ENCODE measurements around the gene NARF. TPM values are rescaled to one million over a fixed set of nuclear protein-coding genes. Genes with fewer than 3 reads are reported as not detected.

Gene NARF
- total RNA-seq, 4 donors from 2014 or later, result 15.3 to 55.5 (median 33.3) TPM

DNA sequence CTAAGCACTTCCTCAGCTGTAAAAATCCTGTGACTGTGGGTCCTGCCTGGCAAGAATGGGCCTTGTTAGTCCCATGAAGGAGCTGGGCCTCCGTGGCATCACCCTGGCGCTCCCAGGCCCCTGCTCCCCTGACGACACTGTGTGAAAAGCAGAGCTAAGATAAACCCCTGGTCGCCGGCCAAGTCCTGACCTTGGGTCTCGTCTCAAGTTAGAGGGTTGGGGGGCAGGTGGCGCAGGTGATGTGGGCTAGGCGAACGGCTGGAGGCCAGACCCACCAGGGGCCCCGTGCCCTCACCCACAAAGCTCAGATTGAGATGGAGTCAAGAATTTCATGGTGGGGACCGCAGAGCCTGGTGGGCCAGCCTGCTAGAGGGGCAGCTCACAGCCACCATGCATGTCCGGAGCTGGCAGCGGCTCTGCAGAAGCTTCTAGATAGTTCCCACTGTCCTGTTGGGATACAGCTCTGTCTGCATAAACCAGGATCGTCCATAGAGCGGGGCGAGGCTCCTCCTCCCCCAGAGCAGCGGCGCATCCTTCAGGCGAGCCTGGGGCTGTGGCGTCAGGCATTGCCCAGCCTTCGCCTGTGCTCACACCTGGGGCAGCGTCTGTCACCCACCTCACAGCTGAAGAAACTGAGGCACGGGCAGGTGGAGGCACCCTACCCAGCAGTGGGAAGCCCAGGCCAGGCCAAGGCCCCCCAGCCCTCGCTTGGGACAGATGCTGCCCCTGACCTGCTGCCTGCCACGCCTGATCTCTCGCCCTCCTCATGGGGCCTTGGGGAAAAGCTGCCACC, 19.9 kb upstream of the NARF start:
- intact Hi-C loops (cut with DNase I; ENCODE audit: low total_unique reads), result no loop called here
- Histone ChIP-seq H3K4me3 (no peak overlapping the region), H3K4me1 (no peaks in the 10 kb centered on the region), H3K27me3 (no peaks in the 10 kb centered on the region), H3K9me3 (no peaks in the 10 kb centered on the region), H3K27ac (no peak overlapping the region), H3K36me3 (no peaks in the 10 kb centered on the region)
- TF ChIP-seq POLR2A (IDR thresholded peaks at IDR 0.05), result no peak
- TF ChIP-seq, protein P1, sequence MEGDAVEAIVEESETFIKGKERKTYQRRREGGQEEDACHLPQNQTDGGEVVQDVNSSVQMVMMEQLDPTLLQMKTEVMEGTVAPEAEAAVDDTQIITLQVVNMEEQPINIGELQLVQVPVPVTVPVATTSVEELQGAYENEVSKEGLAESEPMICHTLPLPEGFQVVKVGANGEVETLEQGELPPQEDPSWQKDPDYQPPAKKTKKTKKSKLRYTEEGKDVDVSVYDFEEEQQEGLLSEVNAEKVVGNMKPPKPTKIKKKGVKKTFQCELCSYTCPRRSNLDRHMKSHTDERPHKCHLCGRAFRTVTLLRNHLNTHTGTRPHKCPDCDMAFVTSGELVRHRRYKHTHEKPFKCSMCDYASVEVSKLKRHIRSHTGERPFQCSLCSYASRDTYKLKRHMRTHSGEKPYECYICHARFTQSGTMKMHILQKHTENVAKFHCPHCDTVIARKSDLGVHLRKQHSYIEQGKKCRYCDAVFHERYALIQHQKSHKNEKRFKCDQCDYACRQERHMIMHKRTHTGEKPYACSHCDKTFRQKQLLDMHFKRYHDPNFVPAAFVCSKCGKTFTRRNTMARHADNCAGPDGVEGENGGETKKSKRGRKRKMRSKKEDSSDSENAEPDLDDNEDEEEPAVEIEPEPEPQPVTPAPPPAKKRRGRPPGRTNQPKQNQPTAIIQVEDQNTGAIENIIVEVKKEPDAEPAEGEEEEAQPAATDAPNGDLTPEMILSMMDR (IDR thresholded peaks at IDR 0.05), result no peak
- DNase-seq, result no peak

DNA sequence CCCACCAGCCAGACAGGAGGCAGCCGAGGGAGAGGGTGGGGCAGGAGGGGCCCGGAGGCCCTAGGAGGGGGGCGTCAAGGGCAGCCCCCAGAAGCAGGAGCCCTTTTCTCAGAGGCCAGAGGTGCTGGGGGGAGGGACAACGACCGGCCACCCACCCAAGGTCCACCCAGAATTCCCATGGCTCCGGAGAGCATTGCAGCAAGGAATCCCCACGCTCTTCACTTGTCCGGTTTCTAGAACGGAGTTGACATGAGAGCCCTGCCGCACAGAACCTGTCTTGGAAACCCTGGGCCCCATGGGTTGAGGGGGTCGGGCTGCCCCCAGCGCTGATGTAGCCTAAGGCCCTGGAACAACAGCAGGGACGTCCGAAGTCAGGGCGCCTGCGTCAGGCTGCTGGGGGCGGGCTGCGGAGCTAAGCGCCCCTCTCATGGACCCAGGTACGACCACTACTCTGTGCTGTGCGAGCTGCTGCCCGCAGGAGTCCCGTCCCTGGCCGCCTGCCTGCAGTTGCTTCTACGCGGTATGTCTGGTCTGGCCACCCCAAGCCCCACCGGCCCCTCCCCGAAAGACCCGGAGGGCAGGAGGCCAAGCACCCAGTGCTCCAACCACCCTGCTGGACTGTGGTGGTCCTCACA, 19.2 kb upstream of the NARF start:
- no peak overlapping the region for H3K4me3 ChIP-seq
- H3K36me3 ChIP-seq, result no peaks in the 10 kb centered on the region
- H3K4me1 ChIP-seq, result no peaks in the 10 kb centered on the region
- TF ChIP-seq, protein P1 (IDR thresholded peaks at IDR 0.05), result no peak
- no peak for TF ChIP-seq POLR2A (IDR thresholded peaks at IDR 0.05)
- no peak for DNase-seq
- intact Hi-C loops (cut with DNase I; ENCODE audit: low total_unique reads), result no loop called here
- H3K27me3 ChIP-seq, result no peaks in the 10 kb centered on the region
- no peaks in the 10 kb centered on the region for H3K9me3 ChIP-seq
- H3K27ac ChIP-seq, result no peak overlapping the region

DNA sequence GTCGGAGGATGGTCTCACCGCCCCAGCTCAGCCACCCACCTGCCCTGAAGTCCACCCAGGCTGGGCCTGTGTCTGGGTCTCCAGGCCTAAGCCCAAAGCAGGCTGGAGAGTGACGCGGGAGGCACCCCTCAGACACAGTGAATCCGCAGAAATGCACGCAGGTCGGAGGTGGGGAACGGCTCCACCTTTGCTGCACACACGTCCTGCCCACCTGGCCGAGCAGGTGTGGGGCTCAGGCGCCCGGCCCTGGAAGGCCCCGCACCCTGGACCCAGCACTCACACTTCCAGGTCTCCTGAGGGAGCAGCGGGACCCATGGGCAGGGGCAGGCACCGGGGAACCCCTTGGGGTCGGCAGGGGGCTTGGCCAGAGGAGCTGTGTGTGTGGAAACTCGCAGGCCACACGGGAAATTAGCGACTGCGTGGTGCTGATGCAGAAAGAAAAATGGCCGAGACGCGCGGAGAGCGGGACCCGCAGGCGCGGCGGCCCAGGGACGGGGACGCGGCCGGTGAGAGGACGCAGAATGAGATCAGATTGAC, 18.6 kb upstream of the NARF start:
- Histone ChIP-seq H3K4me3 (no peak overlapping the region), H3K27me3 (no peaks in the 10 kb centered on the region), H3K27ac (no peak overlapping the region), H3K36me3 (no peaks in the 10 kb centered on the region), H3K9me3 (no peaks in the 10 kb centered on the region), H3K4me1 (no peaks in the 10 kb centered on the region)
- DNase-seq, result no peak
- TF ChIP-seq, protein P1 (IDR thresholded peaks at IDR 0.05), result no peak
- TF ChIP-seq POLR2A (IDR thresholded peaks at IDR 0.05), result no peak
- intact Hi-C loops (cut with DNase I; ENCODE audit: low total_unique reads), result no loop called here

DNA sequence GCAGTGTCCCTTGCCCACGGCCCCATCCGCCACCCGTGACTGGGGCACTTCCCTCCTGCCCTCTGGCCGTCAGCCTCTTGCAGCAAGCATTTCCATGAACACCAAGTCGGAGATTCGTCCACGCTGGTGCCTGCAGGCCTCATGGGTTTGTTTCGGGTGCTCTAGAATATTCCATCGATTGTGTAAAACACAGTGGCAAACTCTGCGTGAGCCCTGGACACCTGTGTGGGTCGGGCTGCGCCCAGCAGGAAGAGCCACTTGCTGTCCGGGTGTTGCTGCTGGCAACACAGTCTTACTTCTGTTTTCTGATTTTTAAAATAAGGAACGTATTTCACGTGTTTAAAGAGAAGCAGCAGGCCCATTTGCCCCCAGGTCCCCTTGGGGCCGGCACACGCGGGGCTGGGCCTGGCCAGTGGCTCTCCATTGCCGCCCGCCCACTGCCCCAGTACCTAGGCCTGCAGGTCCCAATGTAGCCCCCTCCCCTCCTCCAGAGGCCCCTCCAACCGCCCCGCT, 18.0 kb upstream of the NARF start:
- no peaks in the 10 kb centered on the region for H3K36me3 ChIP-seq

More for the DNA sequence above, 18.0 kb upstream of the NARF start:
- no peak overlapping the region for H3K4me3 ChIP-seq
- DNase-seq, result no peak
- H3K9me3 ChIP-seq, result no peaks in the 10 kb centered on the region
- H3K27me3 ChIP-seq, result no peaks in the 10 kb centered on the region
- intact Hi-C loops (cut with DNase I; ENCODE audit: low total_unique reads), result no loop called here
- no peak overlapping the region for H3K27ac ChIP-seq
- TF ChIP-seq, protein P1 (IDR thresholded peaks at IDR 0.05), result no peak
- no peak for TF ChIP-seq POLR2A (IDR thresholded peaks at IDR 0.05)
- no peaks in the 10 kb centered on the region for H3K4me1 ChIP-seq

Measured in uterus (tissue), 4 donors.